WTC11 (cell line): ENCODE results near the gene GALNT5. TPM values are rescaled to one million over a fixed set of nuclear protein-coding genes. Genes with fewer than 3 reads are reported as not detected.

Experiments
- ATAC-seq: fragments of 200-7000 bp; cut with Tn5 transposase; 2 replicates; pipeline ENCODE4 v1.10.0; 2021; ENCODE audit warnings: mild to moderate bottlenecking, moderate library complexity
- CTCF ChIA-PET: fragments of 300-600 bp; sonication (Branson Sonifier 250); formaldehyde crosslinking; loops from one replicate; lab custom pipeline; 2021; ENCODE audit warnings: antibody characterized with exemption; lab: Charles Lee
- POLR2A ChIA-PET: fragments of 350-600 bp; sonication (Branson Sonifier 250); formaldehyde crosslinking; loops from one replicate; lab custom pipeline; 2021; ENCODE audit warnings: antibody characterized with exemption; lab: Charles Lee
- DNase-seq: peaks from one replicate; pipeline ENCODE4 v3.0.0; 2021; ENCODE audit warnings: low spot score
- H3K27ac Mint-ChIP-seq: 2 replicates; pipeline ENCODE4 v1.8.0; 2021; ENCODE audit warnings: mixed read lengths
- H3K27me3 Mint-ChIP-seq: 2 replicates; pipeline ENCODE4 v1.8.0; 2021; ENCODE audit warnings: low read depth, mild to moderate bottlenecking, moderate library complexity, mixed read lengths
- H3K36me3 Mint-ChIP-seq: 2 replicates; pipeline ENCODE4 v1.8.0; 2021; ENCODE audit warnings: mixed read lengths
- H3K4me1 Mint-ChIP-seq: 2 replicates; pipeline ENCODE4 v1.8.0; 2022; ENCODE audit warnings: mixed read lengths
- H3K4me3 Mint-ChIP-seq: 2 replicates; pipeline ENCODE4 v1.8.0; 2021; ENCODE audit warnings: mild to moderate bottlenecking, moderate library complexity, mixed read lengths
- H3K9me3 Mint-ChIP-seq: 2 replicates; pipeline ENCODE4 v1.8.0; 2021; ENCODE audit warnings: mixed read lengths
- ATF1 ChIP-seq: sonication (generic); formaldehyde crosslinking; IDR thresholded peaks from 2 replicates; pipeline ENCODE4 v1.8.1; 2023; ENCODE audit warnings: mild to moderate bottlenecking, moderate library complexity, missing genetic modification reagents
- ESRRA ChIP-seq: sonication (generic); formaldehyde crosslinking; IDR thresholded peaks from 2 replicates; pipeline ENCODE4 v1.8.1; 2022; ENCODE audit warnings: mild to moderate bottlenecking, missing genetic modification reagents, borderline replicate concordance
- GABPB1 ChIP-seq: sonication (generic); formaldehyde crosslinking; IDR thresholded peaks from 2 replicates; pipeline ENCODE4 v1.8.1; 2023; ENCODE audit warnings: mild to moderate bottlenecking, missing genetic modification reagents
- GTF2I ChIP-seq: fragments of 250-450 bp; sonication (Bioruptor Pico); conservative IDR thresholded peaks from 2 replicates; pipeline ENCODE4 v1.4.0; 2021; ENCODE audit warnings: mild to moderate bottlenecking
- NFYB ChIP-seq: sonication (generic); formaldehyde crosslinking; conservative IDR thresholded peaks from 2 replicates; pipeline ENCODE4 v1.8.0; 2022; ENCODE audit warnings: low read depth, missing genetic modification reagents
- TEAD1 ChIP-seq: sonication (generic); formaldehyde crosslinking; IDR thresholded peaks from 2 replicates; pipeline ENCODE4 v1.8.0; 2022; ENCODE audit warnings: mild to moderate bottlenecking, missing genetic modification reagents
- ZBTB43 ChIP-seq: sonication (generic); formaldehyde crosslinking; IDR thresholded peaks from 2 replicates; pipeline ENCODE4 v1.8.1; 2023; ENCODE audit warnings: mild to moderate bottlenecking, missing genetic modification reagents
- ZNF281 ChIP-seq: sonication (generic); formaldehyde crosslinking; IDR thresholded peaks from 2 replicates; pipeline ENCODE4 v1.8.0; 2023; ENCODE audit warnings: mild to moderate bottlenecking, missing genetic modification reagents
- ZNF425 ChIP-seq: fragments of 250-450 bp; sonication (Bioruptor Pico); conservative IDR thresholded peaks from 2 replicates; pipeline ENCODE4 v1.9.0; 2021; ENCODE audit warnings: mild to moderate bottlenecking
- ZNF671 ChIP-seq: fragments of 250-450 bp; sonication (Bioruptor Pico); IDR thresholded peaks from 2 replicates; pipeline ENCODE4 v1.8.0; 2021; ENCODE audit warnings: mild to moderate bottlenecking
- total RNA-seq: library from RNA; stranded (reverse); gene quantifications from 3 replicates; pipeline ENCODE4 v1.2.3, GENCODE V29; 2021
- TF ChIP-seq, protein P1 (sequence below): sonication (generic); formaldehyde crosslinking; IDR thresholded peaks from 2 replicates; pipeline ENCODE4 v1.8.0; 2023; ENCODE audit warnings: missing genetic modification reagents, mild to moderate bottlenecking, borderline replicate concordance
- TF ChIP-seq, protein P2 (sequence below): sonication (generic); formaldehyde crosslinking; IDR thresholded peaks from 2 replicates; pipeline ENCODE4 v1.8.1; 2023; ENCODE audit warnings: mild to moderate bottlenecking, missing genetic modification reagents, borderline replicate concordance
- TF ChIP-seq, protein P3 (sequence below): sonication (generic); formaldehyde crosslinking; conservative IDR thresholded peaks from 2 replicates; pipeline ENCODE4 v1.8.1; 2023; ENCODE audit warnings: mild to moderate bottlenecking, low read depth, missing genetic modification reagents, moderate library complexity
- TF ChIP-seq, protein P4 (sequence below): fragments of 250-450 bp; sonication (Bioruptor Pico); IDR thresholded peaks from 2 replicates; pipeline ENCODE4 v1.9.0; 2021; ENCODE audit warnings: moderate library complexity, mild to moderate bottlenecking, inconsistent platforms, borderline replicate concordance

Gene GALNT5
- total RNA-seq, 1 experiment from 2014 or later = 0.17 TPM

GRCh38 chr2:157269060-157269459 lies 11.6 kb downstream of the GALNT5 start:
- H3K4me1 Mint-ChIP-seq = peaks cover 20% of the 10 kb centered on the region
- ATAC-seq = no peak
- no peak for DNase-seq

More at GRCh38 chr2:157269060-157269459, 11.6 kb downstream of the GALNT5 start:
- no peaks in the 10 kb centered on the region for H3K27me3 Mint-ChIP-seq
- POLR2A ChIA-PET = no interaction called here
- H3K36me3 Mint-ChIP-seq = no peaks in the 10 kb centered on the region
- no peak overlapping the region for H3K27ac Mint-ChIP-seq
- H3K4me3 Mint-ChIP-seq = no peak overlapping the region
- H3K9me3 Mint-ChIP-seq = no peaks in the 10 kb centered on the region
- CTCF ChIA-PET = no interaction called here
- TF ChIP-seq GABPB1 (CRISPR knock-in tag) (no peak), ZBTB43 (CRISPR knock-in tag) (no peak), ESRRA (no peak), NFYB (CRISPR knock-in tag) (no peak), GTF2I (CRISPR knock-in tag) (no peak), ZNF671 (CRISPR knock-in tag) (no peak), ZNF281 (CRISPR knock-in tag) (no peak), ATF1 (no peak), TEAD1 (no peak), ZNF425 (CRISPR knock-in tag) (no peak)
- TF ChIP-seq, protein P1, sequence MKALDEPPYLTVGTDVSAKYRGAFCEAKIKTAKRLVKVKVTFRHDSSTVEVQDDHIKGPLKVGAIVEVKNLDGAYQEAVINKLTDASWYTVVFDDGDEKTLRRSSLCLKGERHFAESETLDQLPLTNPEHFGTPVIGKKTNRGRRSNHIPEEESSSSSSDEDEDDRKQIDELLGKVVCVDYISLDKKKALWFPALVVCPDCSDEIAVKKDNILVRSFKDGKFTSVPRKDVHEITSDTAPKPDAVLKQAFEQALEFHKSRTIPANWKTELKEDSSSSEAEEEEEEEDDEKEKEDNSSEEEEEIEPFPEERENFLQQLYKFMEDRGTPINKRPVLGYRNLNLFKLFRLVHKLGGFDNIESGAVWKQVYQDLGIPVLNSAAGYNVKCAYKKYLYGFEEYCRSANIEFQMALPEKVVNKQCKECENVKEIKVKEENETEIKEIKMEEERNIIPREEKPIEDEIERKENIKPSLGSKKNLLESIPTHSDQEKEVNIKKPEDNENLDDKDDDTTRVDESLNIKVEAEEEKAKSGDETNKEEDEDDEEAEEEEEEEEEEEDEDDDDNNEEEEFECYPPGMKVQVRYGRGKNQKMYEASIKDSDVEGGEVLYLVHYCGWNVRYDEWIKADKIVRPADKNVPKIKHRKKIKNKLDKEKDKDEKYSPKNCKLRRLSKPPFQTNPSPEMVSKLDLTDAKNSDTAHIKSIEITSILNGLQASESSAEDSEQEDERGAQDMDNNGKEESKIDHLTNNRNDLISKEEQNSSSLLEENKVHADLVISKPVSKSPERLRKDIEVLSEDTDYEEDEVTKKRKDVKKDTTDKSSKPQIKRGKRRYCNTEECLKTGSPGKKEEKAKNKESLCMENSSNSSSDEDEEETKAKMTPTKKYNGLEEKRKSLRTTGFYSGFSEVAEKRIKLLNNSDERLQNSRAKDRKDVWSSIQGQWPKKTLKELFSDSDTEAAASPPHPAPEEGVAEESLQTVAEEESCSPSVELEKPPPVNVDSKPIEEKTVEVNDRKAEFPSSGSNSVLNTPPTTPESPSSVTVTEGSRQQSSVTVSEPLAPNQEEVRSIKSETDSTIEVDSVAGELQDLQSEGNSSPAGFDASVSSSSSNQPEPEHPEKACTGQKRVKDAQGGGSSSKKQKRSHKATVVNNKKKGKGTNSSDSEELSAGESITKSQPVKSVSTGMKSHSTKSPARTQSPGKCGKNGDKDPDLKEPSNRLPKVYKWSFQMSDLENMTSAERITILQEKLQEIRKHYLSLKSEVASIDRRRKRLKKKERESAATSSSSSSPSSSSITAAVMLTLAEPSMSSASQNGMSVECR (CRISPR knock-in tag) = no peak
- TF ChIP-seq, protein P2, sequence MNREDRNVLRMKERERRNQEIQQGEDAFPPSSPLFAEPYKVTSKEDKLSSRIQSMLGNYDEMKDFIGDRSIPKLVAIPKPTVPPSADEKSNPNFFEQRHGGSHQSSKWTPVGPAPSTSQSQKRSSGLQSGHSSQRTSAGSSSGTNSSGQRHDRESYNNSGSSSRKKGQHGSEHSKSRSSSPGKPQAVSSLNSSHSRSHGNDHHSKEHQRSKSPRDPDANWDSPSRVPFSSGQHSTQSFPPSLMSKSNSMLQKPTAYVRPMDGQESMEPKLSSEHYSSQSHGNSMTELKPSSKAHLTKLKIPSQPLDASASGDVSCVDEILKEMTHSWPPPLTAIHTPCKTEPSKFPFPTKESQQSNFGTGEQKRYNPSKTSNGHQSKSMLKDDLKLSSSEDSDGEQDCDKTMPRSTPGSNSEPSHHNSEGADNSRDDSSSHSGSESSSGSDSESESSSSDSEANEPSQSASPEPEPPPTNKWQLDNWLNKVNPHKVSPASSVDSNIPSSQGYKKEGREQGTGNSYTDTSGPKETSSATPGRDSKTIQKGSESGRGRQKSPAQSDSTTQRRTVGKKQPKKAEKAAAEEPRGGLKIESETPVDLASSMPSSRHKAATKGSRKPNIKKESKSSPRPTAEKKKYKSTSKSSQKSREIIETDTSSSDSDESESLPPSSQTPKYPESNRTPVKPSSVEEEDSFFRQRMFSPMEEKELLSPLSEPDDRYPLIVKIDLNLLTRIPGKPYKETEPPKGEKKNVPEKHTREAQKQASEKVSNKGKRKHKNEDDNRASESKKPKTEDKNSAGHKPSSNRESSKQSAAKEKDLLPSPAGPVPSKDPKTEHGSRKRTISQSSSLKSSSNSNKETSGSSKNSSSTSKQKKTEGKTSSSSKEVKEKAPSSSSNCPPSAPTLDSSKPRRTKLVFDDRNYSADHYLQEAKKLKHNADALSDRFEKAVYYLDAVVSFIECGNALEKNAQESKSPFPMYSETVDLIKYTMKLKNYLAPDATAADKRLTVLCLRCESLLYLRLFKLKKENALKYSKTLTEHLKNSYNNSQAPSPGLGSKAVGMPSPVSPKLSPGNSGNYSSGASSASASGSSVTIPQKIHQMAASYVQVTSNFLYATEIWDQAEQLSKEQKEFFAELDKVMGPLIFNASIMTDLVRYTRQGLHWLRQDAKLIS (CRISPR knock-in tag) = no peak
- TF ChIP-seq, protein P3, sequence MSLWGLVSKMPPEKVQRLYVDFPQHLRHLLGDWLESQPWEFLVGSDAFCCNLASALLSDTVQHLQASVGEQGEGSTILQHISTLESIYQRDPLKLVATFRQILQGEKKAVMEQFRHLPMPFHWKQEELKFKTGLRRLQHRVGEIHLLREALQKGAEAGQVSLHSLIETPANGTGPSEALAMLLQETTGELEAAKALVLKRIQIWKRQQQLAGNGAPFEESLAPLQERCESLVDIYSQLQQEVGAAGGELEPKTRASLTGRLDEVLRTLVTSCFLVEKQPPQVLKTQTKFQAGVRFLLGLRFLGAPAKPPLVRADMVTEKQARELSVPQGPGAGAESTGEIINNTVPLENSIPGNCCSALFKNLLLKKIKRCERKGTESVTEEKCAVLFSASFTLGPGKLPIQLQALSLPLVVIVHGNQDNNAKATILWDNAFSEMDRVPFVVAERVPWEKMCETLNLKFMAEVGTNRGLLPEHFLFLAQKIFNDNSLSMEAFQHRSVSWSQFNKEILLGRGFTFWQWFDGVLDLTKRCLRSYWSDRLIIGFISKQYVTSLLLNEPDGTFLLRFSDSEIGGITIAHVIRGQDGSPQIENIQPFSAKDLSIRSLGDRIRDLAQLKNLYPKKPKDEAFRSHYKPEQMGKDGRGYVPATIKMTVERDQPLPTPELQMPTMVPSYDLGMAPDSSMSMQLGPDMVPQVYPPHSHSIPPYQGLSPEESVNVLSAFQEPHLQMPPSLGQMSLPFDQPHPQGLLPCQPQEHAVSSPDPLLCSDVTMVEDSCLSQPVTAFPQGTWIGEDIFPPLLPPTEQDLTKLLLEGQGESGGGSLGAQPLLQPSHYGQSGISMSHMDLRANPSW = no peak
- TF ChIP-seq, protein P4, sequence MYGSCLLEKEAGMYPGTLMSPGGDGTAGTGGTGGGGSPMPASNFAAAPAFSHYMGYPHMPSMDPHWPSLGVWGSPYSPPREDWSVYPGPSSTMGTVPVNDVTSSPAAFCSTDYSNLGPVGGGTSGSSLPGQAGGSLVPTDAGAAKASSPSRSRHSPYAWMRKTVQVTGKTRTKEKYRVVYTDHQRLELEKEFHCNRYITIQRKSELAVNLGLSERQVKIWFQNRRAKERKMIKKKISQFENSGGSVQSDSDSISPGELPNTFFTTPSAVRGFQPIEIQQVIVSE (CRISPR knock-in tag) = no peak
